HCT116 (cell line): ENCODE measurements around the gene MTA1. TPM values are rescaled to one million over a fixed set of nuclear protein-coding genes. Genes with fewer than 3 reads are reported as not detected.

Experiments used
- ATAC-seq: fragments of 200-7000 bp; cut with Tn5 transposase; 2 replicates; pipeline ENCODE4 v1.9.1; 2020; ENCODE audit warnings: mild to moderate bottlenecking, moderate library complexity
- BruUV-seq: library from RNA; stranded (reverse); fragments of 400-500 nt; replicated peaks from 2 replicates; lab custom pipeline; 2021; lab: Mats Ljungman, UMichigan
- CTCF ChIA-PET: fragments of 300-600 bp; sonication (Branson Sonifier 250); formaldehyde crosslinking; loops from one replicate; lab custom pipeline; 2021; ENCODE audit warnings: antibody characterized with exemption; lab: Charles Lee
- POLR2A ChIA-PET: fragments of 300-600, 350-600 bp; sonication (Branson Sonifier 250); formaldehyde crosslinking; loops from one replicate; lab custom pipeline; 2021; ENCODE audit warnings: antibody characterized with exemption; lab: Charles Lee
- RAD21 ChIA-PET, 2 experiments: fragments of 300-600 bp; sonication (Branson Sonifier 250); formaldehyde crosslinking; loops; one replicate each; lab custom pipeline; 2023; ENCODE audit warnings: low total read pairs in 2 of 2; ENCODE audit not compliant: uncharacterized antibody in 2 of 2, unreplicated experiment in 2 of 2, low non-redundant PET in 1 of 2; lab: Charles Lee
- DNase-seq: peaks from one replicate; pipeline ENCODE4 v3.0.0-alpha.2; 2010; ENCODE audit warnings: low read depth, low spot score
- H2AFZ ChIP-seq: fragments of 200-600 bp; shearing (Covaris generic), sonication (generic); 2 replicates; pipeline ENCODE4 v1.6.1; 2017; ENCODE audit warnings: low read depth, mixed run types, mixed read lengths, antibody characterized with exemption, low read length; ENCODE audit not compliant: poor library complexity, severe bottlenecking
- H3K27ac ChIP-seq: 2 replicates; pipeline ENCODE4 v1.5.1; 2012; ENCODE audit warnings: low read depth, low read length
- H3K27me3 ChIP-seq: fragments of 200-600 bp; sonication (generic); 2 replicates; pipeline ENCODE4 v1.6.1; 2016; ENCODE audit warnings: mixed run types, low read length, mixed read lengths; ENCODE audit not compliant: insufficient read depth
- H3K36me3 ChIP-seq, 2 experiments: fragments of 200-500 bp in 1 of 2; fragments of 200-600 bp in 1 of 2; sonication (Bioruptor generic) in 1 of 2; sonication (generic) in 1 of 2; 2 replicates each; pipeline versions ENCODE4 v1.5.1 to v1.6.1; 2014 to 2016; ENCODE audit warnings: low read length in 2 of 2, inconsistent platforms in 1 of 2, mixed read lengths in 1 of 2, mixed run types in 1 of 2; ENCODE audit not compliant: insufficient read depth in 2 of 2, control insufficient read depth in 1 of 2
- H3K4me1 ChIP-seq, 2 experiments: fragments of 200-600 bp in 1 of 2; sonication (generic) in 1 of 2; 2 replicates each; pipeline versions ENCODE4 v1.5.1 to v1.6.1; 2012 to 2017; ENCODE audit warnings: low read length in 2 of 2, inconsistent platforms in 1 of 2, mild to moderate bottlenecking in 1 of 2, mixed read lengths in 1 of 2, mixed run types in 1 of 2, moderate library complexity in 1 of 2; ENCODE audit not compliant: insufficient read depth in 2 of 2, control insufficient read depth in 1 of 2
- H3K4me2 ChIP-seq: fragments of 200-600 bp; sonication (generic); 2 replicates; pipeline ENCODE4 v1.6.1; 2017; ENCODE audit warnings: mixed run types, low read length, mixed read lengths
- H3K4me3 ChIP-seq, 2 experiments: fragments of 200-600 bp in 1 of 2; sonication (generic) in 1 of 2; replicated peaks in 1 of 2; 2 replicates each; pipeline ENCODE4 v1.5.1; 2011 to 2016; ENCODE audit warnings: low read length in 2 of 2, control low read depth in 1 of 2, low read depth in 1 of 2, mild to moderate bottlenecking in 1 of 2, mixed read lengths in 1 of 2, mixed run types in 1 of 2
- H3K79me2 ChIP-seq: fragments of 200-600 bp; sonication (generic); 2 replicates; pipeline ENCODE4 v1.6.1; 2017; ENCODE audit warnings: mild to moderate bottlenecking, mixed run types, low read length, moderate library complexity, mixed read lengths; ENCODE audit not compliant: insufficient read depth
- H3K9ac ChIP-seq: fragments of 200-600 bp; sonication (generic); 2 replicates; pipeline ENCODE4 v1.6.1; 2016; ENCODE audit warnings: low read length, mixed read lengths
- H3K9me2 ChIP-seq: fragments of 200-600 bp; sonication (generic), shearing (Covaris generic); 2 replicates; pipeline ENCODE4 v1.6.1; 2017; ENCODE audit warnings: mixed run types, mild to moderate bottlenecking, moderate library complexity; ENCODE audit not compliant: insufficient read depth
- H3K9me3 ChIP-seq, 2 experiments: fragments of 200-500 bp in 1 of 2; fragments of 200-600 bp in 1 of 2; sonication (Bioruptor generic) in 1 of 2; sonication (generic) in 1 of 2; 2 replicates each; pipeline ENCODE4 v1.6.1; 2014 to 2017; ENCODE audit warnings: low read length in 2 of 2, mixed read lengths in 2 of 2, inconsistent platforms in 1 of 2, low read depth in 1 of 2, mild to moderate bottlenecking in 1 of 2, mixed run types in 1 of 2, moderate library complexity in 1 of 2; ENCODE audit not compliant: control insufficient read depth in 1 of 2, insufficient read depth in 1 of 2
- H4K20me1 ChIP-seq: fragments of 200-600 bp; sonication (generic), shearing (Covaris generic); 2 replicates; pipeline ENCODE4 v1.6.1; 2017; ENCODE audit warnings: mixed run types, mild to moderate bottlenecking, moderate library complexity; ENCODE audit not compliant: insufficient read depth
- EGR1 ChIP-seq: IDR thresholded peaks from 2 replicates; pipeline ENCODE4 v1.6.1; 2012; ENCODE audit warnings: low read depth
- POLR2AphosphoS5 ChIP-seq: IDR thresholded peaks from 2 replicates; pipeline ENCODE4 v1.6.1; 2011; ENCODE audit warnings: mild to moderate bottlenecking, low read depth, low read length, moderate library complexity
- SIN3A ChIP-seq: IDR thresholded peaks from 2 replicates; pipeline ENCODE4 v1.6.1; 2012; ENCODE audit warnings: low read depth
- ZNF274 ChIP-seq: fragments of 200-500 bp; sonication (Bioruptor generic); IDR thresholded peaks from 2 replicates; pipeline ENCODE4 v1.6.1; 2014; ENCODE audit warnings: mild to moderate bottlenecking, low read depth, low read length, inconsistent platforms
- intact Hi-C: fragments of 100-400 bp; cut with micrococcal nuclease; formaldehyde crosslinking; loops from 2 replicates; pipeline ENCODE4 v1.10.0; 2022
- total RNA-seq: library from RNA; stranded (reverse); gene quantifications from one replicate; pipeline ENCODE4 v1.2.1, GENCODE V29; 2021; ENCODE audit not compliant: unreplicated experiment
- TF ChIP-seq, protein P1 (sequence below): IDR thresholded peaks from 2 replicates; pipeline ENCODE4 v1.6.1; 2011; ENCODE audit warnings: mild to moderate bottlenecking, low read length, moderate library complexity; ENCODE audit not compliant: insufficient replicate concordance; ENCODE audit errors: extremely low read depth
- TF ChIP-seq, protein P2 (sequence below), 3 experiments: fragments of 200-600 bp in 1 of 3; sonication (generic) in 1 of 3; IDR thresholded peaks in 2 of 3; conservative IDR thresholded peaks in 1 of 3; 2 replicates each; pipeline ENCODE4 v1.5.1; 2012 to 2017; ENCODE audit warnings: low read depth in 2 of 3, low read length in 2 of 3, antibody characterized with exemption in 1 of 3, borderline replicate concordance in 1 of 3, control low read depth in 1 of 3, mild to moderate bottlenecking in 1 of 3, mixed read lengths in 1 of 3, mixed run types in 1 of 3, moderate library complexity in 1 of 3; ENCODE audit not compliant: insufficient read depth in 1 of 3

MTA1 gene
- total RNA-seq, 1 experiment from 2014 or later, result 229 TPM

DNA sequence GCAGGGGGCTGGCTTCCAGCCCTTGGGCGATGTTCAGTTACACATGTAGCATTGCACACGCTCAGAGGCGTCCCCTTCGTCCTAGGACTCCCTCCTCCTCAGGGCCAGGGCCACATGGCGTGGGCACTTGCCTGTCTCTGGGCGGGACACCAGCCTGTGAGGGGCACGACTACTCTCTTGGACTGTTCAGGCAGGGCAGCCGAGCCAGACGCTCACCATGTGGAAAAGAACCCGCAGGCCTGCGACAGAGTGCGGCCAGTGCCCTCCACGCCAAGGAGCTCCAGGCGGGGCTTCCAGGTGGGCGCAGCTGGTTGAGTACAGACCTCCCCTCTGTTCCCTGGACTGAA, 20.9 kb downstream of the MTA1 start:
- H3K27me3 ChIP-seq, result no peaks in the 10 kb centered on the region
- peaks cover 5% of the 10 kb centered on the region; the same call in 1 of the 2 replicates for H4K20me1 ChIP-seq
- H3K4me1 ChIP-seq, result no peaks in the 10 kb centered on the region
- H3K9ac ChIP-seq, result no peak overlapping the region
- CTCF ChIA-PET, result no interaction called here
- POLR2A ChIA-PET, result no interaction called here
- RAD21 ChIA-PET, result no interaction called here
- peaks cover 47% of the 10 kb centered on the region for H3K79me2 ChIP-seq
- no peak overlapping the region for H2AFZ ChIP-seq
- H3K4me3 ChIP-seq, result no peak overlapping the region
- no peak overlapping the region for H3K4me2 ChIP-seq
- intact Hi-C loops, result no loop called here
- no peak for DNase-seq
- H3K9me2 ChIP-seq, result no peaks in the 10 kb centered on the region
- H3K36me3 ChIP-seq, result peaks cover 6 to 12% of the 10 kb centered on the region in 2 experiments; a peak in 2 of 4 replicates
- TF ChIP-seq POLR2AphosphoS5 (no peak), EGR1 (no peak), SIN3A (no peak), ZNF274 (no peak)
- TF ChIP-seq, protein P1, sequence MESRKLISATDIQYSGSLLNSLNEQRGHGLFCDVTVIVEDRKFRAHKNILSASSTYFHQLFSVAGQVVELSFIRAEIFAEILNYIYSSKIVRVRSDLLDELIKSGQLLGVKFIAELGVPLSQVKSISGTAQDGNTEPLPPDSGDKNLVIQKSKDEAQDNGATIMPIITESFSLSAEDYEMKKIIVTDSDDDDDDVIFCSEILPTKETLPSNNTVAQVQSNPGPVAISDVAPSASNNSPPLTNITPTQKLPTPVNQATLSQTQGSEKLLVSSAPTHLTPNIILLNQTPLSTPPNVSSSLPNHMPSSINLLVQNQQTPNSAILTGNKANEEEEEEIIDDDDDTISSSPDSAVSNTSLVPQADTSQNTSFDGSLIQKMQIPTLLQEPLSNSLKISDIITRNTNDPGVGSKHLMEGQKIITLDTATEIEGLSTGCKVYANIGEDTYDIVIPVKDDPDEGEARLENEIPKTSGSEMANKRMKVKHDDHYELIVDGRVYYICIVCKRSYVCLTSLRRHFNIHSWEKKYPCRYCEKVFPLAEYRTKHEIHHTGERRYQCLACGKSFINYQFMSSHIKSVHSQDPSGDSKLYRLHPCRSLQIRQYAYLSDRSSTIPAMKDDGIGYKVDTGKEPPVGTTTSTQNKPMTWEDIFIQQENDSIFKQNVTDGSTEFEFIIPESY, result no peak
- TF ChIP-seq, protein P2, sequence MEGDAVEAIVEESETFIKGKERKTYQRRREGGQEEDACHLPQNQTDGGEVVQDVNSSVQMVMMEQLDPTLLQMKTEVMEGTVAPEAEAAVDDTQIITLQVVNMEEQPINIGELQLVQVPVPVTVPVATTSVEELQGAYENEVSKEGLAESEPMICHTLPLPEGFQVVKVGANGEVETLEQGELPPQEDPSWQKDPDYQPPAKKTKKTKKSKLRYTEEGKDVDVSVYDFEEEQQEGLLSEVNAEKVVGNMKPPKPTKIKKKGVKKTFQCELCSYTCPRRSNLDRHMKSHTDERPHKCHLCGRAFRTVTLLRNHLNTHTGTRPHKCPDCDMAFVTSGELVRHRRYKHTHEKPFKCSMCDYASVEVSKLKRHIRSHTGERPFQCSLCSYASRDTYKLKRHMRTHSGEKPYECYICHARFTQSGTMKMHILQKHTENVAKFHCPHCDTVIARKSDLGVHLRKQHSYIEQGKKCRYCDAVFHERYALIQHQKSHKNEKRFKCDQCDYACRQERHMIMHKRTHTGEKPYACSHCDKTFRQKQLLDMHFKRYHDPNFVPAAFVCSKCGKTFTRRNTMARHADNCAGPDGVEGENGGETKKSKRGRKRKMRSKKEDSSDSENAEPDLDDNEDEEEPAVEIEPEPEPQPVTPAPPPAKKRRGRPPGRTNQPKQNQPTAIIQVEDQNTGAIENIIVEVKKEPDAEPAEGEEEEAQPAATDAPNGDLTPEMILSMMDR (IDR thresholded peaks at IDR 0.05 in 2 of 3, conservative IDR thresholded peaks at IDR 0.05 in 1 of 3; ENCODE audit: borderline replicate concordance in 1 of 3, insufficient read depth in 1 of 3, low read depth in 2 of 3, low read length in 2 of 3), result no peak
- TF ChIP-seq, all 23 proteins: peak for 0
- Histone ChIP-seq H3K9me3 (no peaks in the 10 kb centered on the region), H3K27ac (no peak overlapping the region)
- BruUV-seq, result no TSS peak
- no peak for ATAC-seq
